NCI-H2227 treated with DMSO at 0.1 percent for 48 hours (cell line): ENCODE measurements around the gene FHIT.
"Not testable (repeated sequence)": the region's sequence is repeated elsewhere in the genome, so short reads cannot be mapped to it uniquely, and the experiment has no call there.

Source experiments
- DNase-seq: peaks from one replicate; lab custom pipeline; 2025; lab: John Stamatoyannopoulos, UW

FHIT gene

DNA sequence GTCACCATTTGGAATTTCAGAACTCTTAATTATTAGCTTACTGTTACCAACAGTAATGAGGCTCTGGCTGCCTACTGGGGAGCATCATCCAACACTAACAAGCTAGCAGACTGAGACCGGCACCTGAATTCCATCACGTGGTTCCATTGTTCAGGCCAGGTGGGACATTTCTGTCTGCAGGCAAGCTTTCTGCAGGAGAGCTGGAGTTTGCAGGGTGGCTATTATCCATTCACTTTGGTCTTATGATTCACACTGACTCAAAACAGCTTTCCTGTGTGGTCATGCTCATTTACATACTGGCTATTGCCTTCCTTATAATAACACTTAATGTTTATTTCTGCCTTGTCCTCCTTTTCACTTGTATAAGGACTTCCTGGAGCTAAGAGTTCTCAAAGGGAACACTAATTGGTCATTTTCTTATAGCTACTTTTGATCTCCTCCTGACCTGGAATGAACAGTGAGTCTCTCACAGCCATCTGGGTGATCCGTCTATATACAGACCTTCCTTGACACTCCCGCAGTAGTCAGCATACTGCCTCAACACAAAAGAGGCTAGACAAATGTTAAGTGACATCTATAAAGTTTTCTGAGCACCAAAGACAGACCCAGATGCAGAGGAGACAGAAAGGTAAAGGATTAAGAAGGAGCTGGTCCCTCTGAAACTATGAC, 695.4 kb downstream of the FHIT start:
- no peak for DNase-seq

GRCh38 chr3:60553144-60553543, 698.1 kb downstream of the FHIT start:
- no peak for DNase-seq

- DNase-seq = no peak
Observed at GRCh38 chr3:60552581-60552980, 698.7 kb downstream of the FHIT start.

GRCh38 chr3:60551455-60552209, 699.6 kb downstream of the FHIT start:
- no peak for DNase-seq

GRCh38 chr3:60549863-60550262, 701.4 kb downstream of the FHIT start:
- DNase-seq = no peak

- DNase-seq = no peak
Observed at GRCh38 chr3:60542995-60543394, 708.3 kb downstream of the FHIT start.

- not testable (repeated sequence) for DNase-seq
Observed at GRCh38 chr3:60539394-60539793, 711.9 kb downstream of the FHIT start.

DNA sequence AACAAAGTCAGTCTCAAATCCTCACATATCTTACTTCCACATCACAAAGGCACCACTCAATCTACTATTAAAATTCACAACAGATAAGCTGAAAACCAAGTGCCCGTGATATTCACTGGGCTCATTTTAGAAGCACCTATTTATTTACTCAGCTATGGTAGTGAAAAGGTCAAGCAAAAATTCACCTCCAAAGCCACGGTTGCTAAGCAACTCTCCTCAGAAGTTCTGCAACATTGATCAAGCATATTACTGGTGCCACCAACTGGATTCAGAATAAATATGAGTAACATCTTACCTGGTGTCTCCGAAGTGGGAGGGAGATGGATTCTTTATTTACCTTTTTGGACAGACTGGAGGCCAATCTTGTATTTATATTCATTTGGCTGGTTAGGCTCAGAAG, 714.8 kb downstream of the FHIT start:
- DNase-seq = no peak

- no peak for DNase-seq
Observed at GRCh38 chr3:60531759-60532158, 719.5 kb downstream of the FHIT start.

DNA sequence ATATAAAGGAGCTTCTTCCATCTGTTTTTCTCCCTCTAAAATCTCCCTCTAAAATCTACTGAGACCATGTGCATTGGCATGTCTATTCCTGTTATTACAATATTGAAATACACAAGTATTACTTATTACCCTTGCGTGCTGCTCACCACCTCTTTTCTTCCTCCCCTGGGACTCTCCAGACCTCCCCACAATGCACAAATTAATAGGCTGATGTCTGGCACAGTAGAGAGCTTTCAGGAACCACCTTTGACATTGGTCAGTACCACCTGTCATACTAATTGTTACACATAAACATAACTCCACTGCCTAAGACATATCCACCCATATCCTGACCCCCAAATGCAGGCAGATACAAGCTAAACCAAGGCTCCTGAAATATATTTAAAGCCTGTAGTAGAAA, 722.6 kb downstream of the FHIT start:
- DNase-seq = no peak

- DNase-seq = no peak
Observed at GRCh38 chr3:60523536-60523935, 727.7 kb downstream of the FHIT start.

- DNase-seq = no peak
Observed at GRCh38 chr3:60517134-60517533, 734.1 kb downstream of the FHIT start.

DNA sequence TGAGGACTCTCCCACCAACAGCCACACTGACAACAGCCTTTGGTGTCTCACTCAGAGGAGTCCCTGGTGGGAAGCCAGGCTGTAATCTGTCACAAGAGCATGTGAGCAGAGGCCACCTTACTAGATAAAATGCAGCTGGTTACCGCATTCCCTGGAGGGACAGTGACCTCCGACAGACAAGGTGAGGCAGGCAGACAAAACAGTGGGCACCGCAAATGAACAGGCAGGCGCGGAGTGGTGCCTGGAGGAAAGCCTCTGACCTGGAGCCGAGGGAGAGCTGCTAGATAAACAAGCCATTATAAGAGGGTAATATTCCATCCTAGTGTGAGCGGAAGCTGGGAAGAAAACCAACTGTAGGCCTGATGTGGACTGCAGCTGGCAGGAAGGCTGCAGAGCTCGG, 736.4 kb downstream of the FHIT start:
- peak; percentile 1 for DNase-seq

DNA sequence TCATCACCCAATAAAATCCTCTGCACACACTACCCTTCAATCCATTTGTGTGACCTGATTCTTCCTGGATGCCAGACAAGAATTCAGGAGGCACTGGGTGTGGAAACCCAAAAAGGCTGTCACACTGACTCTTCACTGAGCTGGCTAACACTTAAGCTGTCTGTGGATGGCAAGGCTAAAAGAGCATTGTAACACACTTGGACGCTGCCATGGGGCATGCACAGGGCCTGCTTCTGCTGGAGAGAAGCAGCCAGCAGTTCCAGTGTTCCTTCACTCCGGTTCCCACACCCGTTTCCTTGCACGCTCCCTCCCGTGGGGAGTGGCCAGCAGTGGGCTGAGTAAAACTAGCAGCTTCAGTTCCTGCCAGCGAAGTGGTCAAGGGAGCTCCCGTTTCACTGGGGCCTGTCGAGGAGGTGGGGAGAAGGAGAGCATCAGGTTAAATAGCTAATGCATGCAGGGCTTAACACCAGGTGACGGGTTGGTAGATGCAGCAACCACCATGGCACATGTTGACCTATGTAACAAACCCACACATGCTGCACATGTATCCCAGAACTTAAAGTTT, 737.1 kb downstream of the FHIT start:
- no peak for DNase-seq

DNA sequence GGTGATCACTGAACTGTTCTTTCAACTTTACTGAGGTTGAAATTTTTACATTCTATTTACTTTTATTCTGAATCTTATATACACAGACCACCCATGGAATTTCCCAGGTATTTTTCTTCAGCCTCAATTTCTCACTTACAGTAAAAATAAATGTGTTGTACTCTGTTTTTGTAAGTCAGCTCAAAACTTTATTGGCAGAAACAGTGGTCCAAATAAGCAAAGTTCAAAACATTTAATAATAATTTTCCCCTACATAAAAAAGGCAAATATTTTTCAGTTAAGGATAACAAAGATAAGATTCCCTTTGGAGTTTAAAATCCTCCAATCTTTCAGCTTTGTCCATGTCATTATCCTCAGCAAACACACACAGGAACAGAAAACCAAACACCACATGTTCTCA, 738.0 kb downstream of the FHIT start:
- no peak for DNase-seq

DNA sequence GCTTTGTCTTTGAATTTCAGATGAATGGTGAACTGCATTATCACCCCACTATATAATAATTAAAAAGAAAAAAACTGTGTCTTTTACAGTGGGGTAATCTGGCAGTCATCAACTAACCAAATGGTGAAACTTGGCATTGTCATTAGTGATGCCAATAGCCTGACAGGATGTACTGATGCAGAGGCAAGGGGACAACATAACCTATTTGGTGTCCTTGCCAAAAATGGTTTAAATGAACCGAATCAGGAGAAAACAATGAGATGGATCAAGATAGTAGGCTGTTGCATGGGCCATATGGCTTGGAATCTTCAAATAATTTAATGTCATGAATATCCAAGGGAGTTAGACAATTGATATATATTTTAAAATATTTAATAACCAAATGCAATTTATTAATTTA, 738.7 kb downstream of the FHIT start:
- DNase-seq = no peak

- DNase-seq = no peak
Observed at GRCh38 chr3:60509471-60509870, 741.8 kb downstream of the FHIT start.

DNA sequence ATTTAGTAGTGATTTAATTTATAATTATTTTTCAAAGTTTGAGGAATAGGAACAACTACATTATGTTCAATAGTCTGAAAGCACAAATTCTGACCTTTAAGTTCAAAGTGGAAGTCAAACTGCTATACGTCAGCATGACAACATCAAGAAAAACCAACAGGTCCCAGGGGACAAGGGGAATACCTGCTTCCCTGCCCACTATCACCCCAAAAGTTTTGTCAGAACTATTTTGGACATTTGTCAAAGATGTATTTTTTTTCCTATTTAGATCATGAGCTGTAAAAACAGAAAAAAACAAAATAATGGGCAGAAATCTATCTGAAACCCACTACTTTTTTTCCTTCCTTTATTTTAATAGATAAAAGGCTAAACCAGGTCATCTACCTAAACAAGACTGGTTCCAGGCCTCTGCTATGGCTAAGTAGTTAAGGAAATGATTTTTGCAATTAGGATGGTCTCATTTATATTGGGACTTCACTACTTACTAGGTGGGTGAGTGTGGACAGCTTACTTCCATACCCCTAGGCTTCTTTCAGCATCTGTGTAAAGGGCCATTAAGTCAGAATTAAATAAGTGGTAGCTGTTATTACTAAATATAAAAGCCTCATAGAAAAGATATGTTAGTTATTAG, 746.3 kb downstream of the FHIT start:
- DNase-seq = no peak

- no peak for DNase-seq
Observed at GRCh38 chr3:60501314-60501713, 749.9 kb downstream of the FHIT start.

DNA sequence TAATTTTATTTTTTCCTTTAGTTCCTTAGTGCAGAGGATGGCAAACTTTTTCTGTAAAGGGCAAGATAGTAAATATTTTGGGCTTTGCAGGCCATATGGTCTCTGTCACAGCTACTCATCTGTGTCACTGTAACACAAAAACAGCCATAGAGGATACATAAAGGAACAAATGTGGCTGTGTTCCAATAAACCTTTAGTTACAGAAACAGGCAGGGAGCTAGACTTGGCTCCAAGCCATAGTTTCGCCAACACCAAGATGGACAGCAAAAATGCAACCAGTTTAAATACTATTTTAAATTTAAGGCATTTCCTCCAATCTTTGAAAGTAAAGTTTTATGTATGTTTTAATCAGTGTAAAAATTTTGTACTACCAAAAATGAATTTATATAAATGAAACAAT, 753.4 kb downstream of the FHIT start:
- DNase-seq = no peak

- no peak for DNase-seq
Observed at GRCh38 chr3:60490992-60491391, 760.3 kb downstream of the FHIT start.

DNA sequence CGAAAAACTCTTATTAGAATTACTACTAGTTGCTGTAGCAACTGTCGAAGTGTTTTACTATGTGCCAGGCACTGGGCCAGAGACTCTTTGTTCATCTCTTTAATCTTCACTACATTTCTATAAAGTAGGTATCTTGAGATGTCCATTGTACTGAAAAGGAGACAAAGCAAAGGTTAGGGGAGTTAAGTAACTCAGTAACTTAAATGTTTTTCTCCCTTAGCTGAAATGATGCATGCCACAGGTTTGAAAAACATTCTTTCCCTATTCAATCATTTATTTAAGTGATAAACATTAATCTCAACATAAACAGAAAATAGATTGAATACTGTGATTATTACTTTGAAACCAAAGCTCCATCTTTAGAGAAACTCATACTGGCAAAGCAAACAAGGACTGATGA, 776.2 kb downstream of the FHIT start:
- no peak for DNase-seq

DNA sequence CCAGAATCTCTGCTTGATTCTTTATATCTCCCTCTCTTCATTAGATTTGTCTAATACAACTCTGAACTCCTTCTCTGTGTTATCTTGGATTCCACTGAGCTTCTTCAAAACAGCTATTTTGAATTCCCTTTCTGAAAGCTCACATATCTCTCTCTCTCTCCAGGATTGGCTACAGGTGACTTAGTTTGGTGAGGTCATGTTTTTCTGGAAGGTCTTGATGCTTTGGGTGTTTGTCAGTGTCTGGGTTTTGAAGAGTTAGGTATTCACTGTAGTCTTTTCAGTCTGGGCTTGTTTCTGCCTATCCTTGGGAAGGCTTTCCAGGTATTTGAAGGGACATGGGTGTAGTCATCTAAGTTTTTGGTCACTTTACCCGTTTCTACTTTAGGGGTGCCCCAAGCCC, 781.8 kb downstream of the FHIT start:
- DNase-seq = no peak
